ENCODE results near the gene BAMBI.

The BAMBI gene

GRCh38 chr10:28632584-28632945 is 44.8 kb upstream of the BAMBI start:
- no peak for DNase-seq
- H3K9ac ChIP-seq (ENCODE audit: low read length), result no peak overlapping the region
- H3K27me3 ChIP-seq (replicated peaks; ENCODE audit: insufficient read depth, low read length), result no peaks in the 10 kb centered on the region
- TF ChIP-seq EZH2 (optimal IDR thresholded peaks at IDR 0.05; ENCODE audit: low read depth, low read length) (no peak), CTCF (IDR thresholded peaks at IDR 0.05; ENCODE audit: low read length) (no peak), EZH2phosphoT487 (IDR thresholded peaks at IDR 0.05; ENCODE audit: low read length) (no peak)
- no peaks in the 10 kb centered on the region for H3K4me1 ChIP-seq (ENCODE audit: low read length)
- H3K36me3 ChIP-seq (replicated peaks; ENCODE audit: insufficient read depth, low read length), result no peaks in the 10 kb centered on the region
- H3K27ac ChIP-seq (ENCODE audit: low read length), result no peak overlapping the region
- no peak overlapping the region for H2AFZ ChIP-seq (ENCODE audit: low read length)
- H3K79me2 ChIP-seq (ENCODE audit: low read length), result no peaks in the 10 kb centered on the region
- no peaks in the 10 kb centered on the region for H3K9me2 ChIP-seq (replicated peaks; ENCODE audit: insufficient read depth, low read length)
- H3K4me3 ChIP-seq (ENCODE audit: low read length), result no peak overlapping the region
- H3K9me3 ChIP-seq (replicated peaks; ENCODE audit: insufficient read depth, low read length), result no peaks in the 10 kb centered on the region
- H4K20me1 ChIP-seq (ENCODE audit: insufficient read depth, low read length), result no peaks in the 10 kb centered on the region
- no peak overlapping the region for H3K4me2 ChIP-seq (ENCODE audit: low read depth, low read length)
- no peaks in the 10 kb centered on the region for H3F3A ChIP-seq (ENCODE audit: insufficient read depth, low read length)

- Histone ChIP-seq H4K20me1 (ENCODE audit: insufficient read depth, low read length) (no peaks in the 10 kb centered on the region), H3K27ac (ENCODE audit: low read length) (no peak overlapping the region)
These were observed 43.6 kb upstream of the BAMBI start for GRCh38 chr10:28633750-28634149.

GRCh38 chr10:28637346-28637745 is 40.0 kb upstream of the BAMBI start:
- no peak for DNase-seq
- Histone ChIP-seq H2AFZ (ENCODE audit: low read length) (no peak overlapping the region), H3K4me1 (ENCODE audit: low read length) (no peaks in the 10 kb centered on the region), H3K79me2 (ENCODE audit: low read length) (no peaks in the 10 kb centered on the region), H4K20me1 (ENCODE audit: insufficient read depth, low read length) (no peaks in the 10 kb centered on the region), H3K9me2 (replicated peaks; ENCODE audit: insufficient read depth, low read length) (no peaks in the 10 kb centered on the region), H3K9me3 (replicated peaks; ENCODE audit: insufficient read depth, low read length) (no peaks in the 10 kb centered on the region), H3K36me3 (replicated peaks; ENCODE audit: insufficient read depth, low read length) (no peaks in the 10 kb centered on the region), H3F3A (ENCODE audit: insufficient read depth, low read length) (no peaks in the 10 kb centered on the region), H3K27ac (ENCODE audit: low read length) (no peak overlapping the region), H3K27me3 (replicated peaks; ENCODE audit: insufficient read depth, low read length) (no peaks in the 10 kb centered on the region), H3K4me2 (ENCODE audit: low read depth, low read length) (no peak overlapping the region), H3K9ac (ENCODE audit: low read length) (no peak overlapping the region), H3K4me3 (ENCODE audit: low read length) (no peak overlapping the region)
- no peak for TF ChIP-seq EZH2phosphoT487 (IDR thresholded peaks at IDR 0.05; ENCODE audit: low read length)

More at GRCh38 chr10:28633750-28634149, 43.6 kb upstream of the BAMBI start:
- no peaks in the 10 kb centered on the region for H3K36me3 ChIP-seq (replicated peaks; ENCODE audit: insufficient read depth, low read length)
- no peaks in the 10 kb centered on the region for H3K9me3 ChIP-seq (replicated peaks; ENCODE audit: insufficient read depth, low read length)
- no peak for DNase-seq
- H3K4me3 ChIP-seq (ENCODE audit: low read length), result no peak overlapping the region
- no peak overlapping the region for H3K4me2 ChIP-seq (ENCODE audit: low read depth, low read length)
- no peaks in the 10 kb centered on the region for H3K4me1 ChIP-seq (ENCODE audit: low read length)
- no peaks in the 10 kb centered on the region for H3K79me2 ChIP-seq (ENCODE audit: low read length)
- no peaks in the 10 kb centered on the region for H3K27me3 ChIP-seq (replicated peaks; ENCODE audit: insufficient read depth, low read length)
- no peak overlapping the region for H2AFZ ChIP-seq (ENCODE audit: low read length)
- no peaks in the 10 kb centered on the region for H3F3A ChIP-seq (ENCODE audit: insufficient read depth, low read length)
- H3K9ac ChIP-seq (ENCODE audit: low read length), result no peak overlapping the region
- TF ChIP-seq EZH2 (optimal IDR thresholded peaks at IDR 0.05; ENCODE audit: low read depth, low read length), result no peak
- TF ChIP-seq EZH2phosphoT487 (IDR thresholded peaks at IDR 0.05; ENCODE audit: low read length), result no peak
- H3K9me2 ChIP-seq (replicated peaks; ENCODE audit: insufficient read depth, low read length), result no peaks in the 10 kb centered on the region

GRCh38 chr10:28638392-28638791 is 38.9 kb upstream of the BAMBI start:
- Histone ChIP-seq H3K27me3 (replicated peaks; ENCODE audit: insufficient read depth, low read length) (no peaks in the 10 kb centered on the region), H4K20me1 (ENCODE audit: insufficient read depth, low read length) (no peaks in the 10 kb centered on the region), H3K4me1 (ENCODE audit: low read length) (no peaks in the 10 kb centered on the region), H3K79me2 (ENCODE audit: low read length) (no peaks in the 10 kb centered on the region), H3K9ac (ENCODE audit: low read length) (no peak overlapping the region), H3K4me2 (ENCODE audit: low read depth, low read length) (no peak overlapping the region), H3K27ac (ENCODE audit: low read length) (no peak overlapping the region), H3K9me2 (replicated peaks; ENCODE audit: insufficient read depth, low read length) (no peaks in the 10 kb centered on the region), H2AFZ (ENCODE audit: low read length) (no peak overlapping the region), H3F3A (ENCODE audit: insufficient read depth, low read length) (no peaks in the 10 kb centered on the region), H3K4me3 (ENCODE audit: low read length) (no peak overlapping the region), H3K36me3 (replicated peaks; ENCODE audit: insufficient read depth, low read length) (no peaks in the 10 kb centered on the region), H3K9me3 (replicated peaks; ENCODE audit: insufficient read depth, low read length) (no peaks in the 10 kb centered on the region)
- TF ChIP-seq CTCF (IDR thresholded peaks at IDR 0.05; ENCODE audit: low read length) (no peak), EZH2 (optimal IDR thresholded peaks at IDR 0.05; ENCODE audit: low read depth, low read length) (no peak), EZH2phosphoT487 (IDR thresholded peaks at IDR 0.05; ENCODE audit: low read length) (no peak)
- no peak for DNase-seq
